GM06990 (cell line): ENCODE measurements around the gene MAML3.

ENCODE experiments used
- DNase-seq: peaks from one replicate; pipeline ENCODE4 v3.0.0-alpha.2; 2011; ENCODE audit not compliant: insufficient read length; ENCODE audit errors: extremely low read depth
- H3K27me3 ChIP-seq: replicated peaks from 2 replicates; pipeline ENCODE4 v1.6.0; 2011; ENCODE audit warnings: low read length; ENCODE audit not compliant: control insufficient read depth, insufficient read depth
- H3K36me3 ChIP-seq: 2 replicates; pipeline ENCODE4 v1.5.1; 2011; ENCODE audit warnings: low read length; ENCODE audit not compliant: control insufficient read depth, insufficient read depth
- H3K4me3 ChIP-seq: replicated peaks from 2 replicates; pipeline ENCODE4 v1.5.1; 2011; ENCODE audit warnings: low read depth, mild to moderate bottlenecking, control low read depth, low read length
- CTCF ChIP-seq: IDR thresholded peaks from 2 replicates; pipeline ENCODE4 v1.5.1; 2011; ENCODE audit warnings: low read length, control low read depth, mild to moderate bottlenecking, inconsistent platforms; ENCODE audit not compliant: insufficient read depth, poor library complexity, severe bottlenecking

Gene MAML3

DNA sequence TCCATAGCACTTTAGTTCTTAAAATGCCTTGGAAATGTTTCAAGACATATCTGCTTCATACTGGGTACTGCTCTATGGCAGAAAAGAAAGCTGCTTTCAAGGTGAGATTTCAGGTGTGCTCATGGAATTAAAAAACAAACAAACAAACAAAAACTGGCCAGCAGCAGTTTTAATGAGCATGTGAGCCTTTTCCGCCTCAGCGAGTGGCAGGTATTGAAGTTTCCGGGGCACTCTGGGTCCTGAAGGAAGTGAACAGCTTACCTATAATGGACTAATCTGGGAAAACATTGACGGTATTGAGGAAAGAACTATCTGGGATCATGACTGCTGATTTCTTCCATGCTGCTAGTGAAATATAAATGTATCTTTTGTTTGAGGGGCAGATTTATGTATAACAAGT, 194.6 kb downstream of the MAML3 start:
- H3K36me3 ChIP-seq: no peaks in the 10 kb centered on the region
- DNase-seq: no peak
- TF ChIP-seq CTCF: no peak
- H3K27me3 ChIP-seq: no peaks in the 10 kb centered on the region; the same call in 1 of the 2 replicates
- no peak overlapping the region for H3K4me3 ChIP-seq

GRCh38 chr4:139958739-139959098, 195.3 kb downstream of the MAML3 start:
- Histone ChIP-seq H3K4me3 (no peak overlapping the region), H3K36me3 (no peaks in the 10 kb centered on the region), H3K27me3 (no peaks in the 10 kb centered on the region; the same call in 1 of the 2 replicates)
- no peak for TF ChIP-seq CTCF
- no peak for DNase-seq

- TF ChIP-seq CTCF: no peak
- H3K36me3 ChIP-seq: no peaks in the 10 kb centered on the region
- DNase-seq: no peak
- H3K27me3 ChIP-seq: no peaks in the 10 kb centered on the region; the same call in 1 of the 2 replicates
- H3K4me3 ChIP-seq: no peak overlapping the region
These were observed 195.8 kb downstream of the MAML3 start for GRCh38 chr4:139957986-139958738.

DNA sequence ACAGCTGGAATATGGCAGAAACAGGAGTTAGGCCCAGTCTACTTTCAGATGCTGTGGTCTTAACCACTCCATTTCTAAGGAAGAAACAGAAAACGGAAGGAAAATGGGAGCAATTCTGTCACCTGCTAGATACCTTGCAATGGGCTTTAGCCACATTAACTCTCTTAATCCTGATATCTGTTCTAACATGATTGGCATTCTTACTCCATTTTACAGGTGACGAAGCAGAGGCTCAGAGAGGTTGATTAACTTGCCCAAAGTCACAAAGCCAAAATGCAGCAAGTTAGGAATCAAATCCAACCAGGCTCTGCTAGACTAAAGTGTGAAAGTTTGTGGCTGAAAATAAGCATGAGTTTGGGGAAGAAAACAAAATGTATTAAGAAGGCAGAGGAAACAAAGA, 196.9 kb downstream of the MAML3 start:
- TF ChIP-seq CTCF: no peak
- no peaks in the 10 kb centered on the region; the same call in 1 of the 2 replicates for H3K27me3 ChIP-seq

GRCh38 chr4:139956507-139957017, 197.4 kb downstream of the MAML3 start:
- H3K4me3 ChIP-seq: no peak overlapping the region
- DNase-seq: no peak
- no peak for TF ChIP-seq CTCF
- no peaks in the 10 kb centered on the region; the same call in 1 of the 2 replicates for H3K27me3 ChIP-seq
- H3K36me3 ChIP-seq: no peaks in the 10 kb centered on the region

More for the DNA sequence above, 196.9 kb downstream of the MAML3 start:
- no peak for DNase-seq
- Histone ChIP-seq H3K4me3 (no peak overlapping the region), H3K36me3 (no peaks in the 10 kb centered on the region)
